ENCODE data around the gene DPY19L3.

DNA sequence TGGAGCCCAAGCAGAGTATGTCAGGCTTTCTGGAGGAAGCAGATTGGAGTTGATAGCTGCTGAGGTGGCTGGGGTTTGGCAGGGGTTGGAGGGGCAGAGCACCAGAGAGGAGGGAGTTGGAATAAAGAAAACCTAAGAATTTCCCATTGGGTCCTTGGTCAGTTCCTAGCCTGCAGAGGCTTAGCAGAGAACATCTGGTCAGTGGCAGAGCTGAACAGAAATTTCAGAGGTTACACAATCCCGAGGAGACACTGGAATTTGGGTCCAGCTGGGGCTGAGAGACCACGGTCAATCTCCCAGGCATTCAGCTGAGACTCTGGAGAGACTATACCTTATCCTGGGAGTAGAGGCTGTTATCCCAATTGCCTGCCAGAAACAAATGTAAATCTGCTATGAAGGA, 84.4 kb downstream of the DPY19L3 start:
- TF ChIP-seq EZH2phosphoT487 (IDR thresholded peaks at IDR 0.05; ENCODE audit: low read depth) (no peak), CTCF (IDR thresholded peaks at IDR 0.05; ENCODE audit: low read depth, low read length) (no peak)

All from OCI-LY3 (cell line).